ENCODE results near the gene CD14.
"Not testable (repeated sequence)": the region's sequence is repeated elsewhere in the genome, so short reads cannot be mapped to it uniquely, and the experiment has no call there.

The CD14 gene

GRCh38 chr5:140633021-140633471, at the start of gene CD14:
CD14 (minus strand) TSS chr5:140633175; CDS start chr5:140633071, 104 bp downstream.
- DNase-seq: no peak

- no peak for DNase-seq
Measured at GRCh38 chr5:140678993-140679392, 46.0 kb upstream of the CD14 start.

GRCh38 chr5:140677947-140678346, 45.0 kb upstream of the CD14 start:
- DNase-seq: no peak

GRCh38 chr5:140674629-140675028, 41.7 kb upstream of the CD14 start:
- no peak for DNase-seq

GRCh38 chr5:140674211-140674610, 41.2 kb upstream of the CD14 start:
- DNase-seq: no peak

GRCh38 chr5:140673187-140673976, 40.4 kb upstream of the CD14 start, which contains the start of gene DND1:
DND1 (minus strand) TSS chr5:140673576; CDS start chr5:140673542, 34 bp downstream.
- no peak for DNase-seq

- DNase-seq: no peak
Measured at GRCh38 chr5:140672455-140673186, 39.6 kb upstream of the CD14 start.

GRCh38 chr5:140671472-140672125, 38.6 kb upstream of the CD14 start:
- DNase-seq: no peak

- DNase-seq: not testable (repeated sequence)
Measured at GRCh38 chr5:140671035-140671434, 38.1 kb upstream of the CD14 start.

- DNase-seq: peak; percentile 84 to 95 (median 90)
Measured at GRCh38 chr5:140664359-140665119, 31.6 kb upstream of the CD14 start, which contains the start of gene WDR55. WDR55 (plus strand) TSS chr5:140664904; CDS start chr5:140664913, 9 bp downstream.

GRCh38 chr5:140664030-140664358, 31.0 kb upstream of the CD14 start:
- no peak for DNase-seq

GRCh38 chr5:140660371-140660770, 27.4 kb upstream of the CD14 start:
- DNase-seq: not testable (repeated sequence)

- no peak for DNase-seq
Measured at GRCh38 chr5:140658870-140659269, 25.9 kb upstream of the CD14 start.

- no peak for DNase-seq
Measured at GRCh38 chr5:140647042-140647419, 14.1 kb upstream of the CD14 start.

- DNase-seq: no peak
Measured at GRCh38 chr5:140642718-140643117, 9.7 kb upstream of the CD14 start.

GRCh38 chr5:140641716-140642115, 8.7 kb upstream of the CD14 start:
- no peak for DNase-seq

GRCh38 chr5:140639148-140639981, 6.4 kb upstream of the CD14 start, which contains the start of gene TMCO6:
TMCO6 (plus strand) TSS chr5:140639451; CDS start chr5:140639528, 77 bp downstream.
- DNase-seq: peak; percentile 76 to 96 (median 90)

GRCh38 chr5:140638898-140639147, 5.8 kb upstream of the CD14 start:
- DNase-seq: not testable (repeated sequence)

- DNase-seq: no peak
Measured at GRCh38 chr5:140637371-140638100, 4.6 kb upstream of the CD14 start.

GRCh38 chr5:140635291-140636257, 2.6 kb upstream of the CD14 start:
- no peak for DNase-seq
